ENCODE data around the gene TMEM131.

GRCh38 chr2:98028931-98029717, 33.4 kb upstream of the TMEM131 start:
- TF ChIP-seq, protein P1, sequence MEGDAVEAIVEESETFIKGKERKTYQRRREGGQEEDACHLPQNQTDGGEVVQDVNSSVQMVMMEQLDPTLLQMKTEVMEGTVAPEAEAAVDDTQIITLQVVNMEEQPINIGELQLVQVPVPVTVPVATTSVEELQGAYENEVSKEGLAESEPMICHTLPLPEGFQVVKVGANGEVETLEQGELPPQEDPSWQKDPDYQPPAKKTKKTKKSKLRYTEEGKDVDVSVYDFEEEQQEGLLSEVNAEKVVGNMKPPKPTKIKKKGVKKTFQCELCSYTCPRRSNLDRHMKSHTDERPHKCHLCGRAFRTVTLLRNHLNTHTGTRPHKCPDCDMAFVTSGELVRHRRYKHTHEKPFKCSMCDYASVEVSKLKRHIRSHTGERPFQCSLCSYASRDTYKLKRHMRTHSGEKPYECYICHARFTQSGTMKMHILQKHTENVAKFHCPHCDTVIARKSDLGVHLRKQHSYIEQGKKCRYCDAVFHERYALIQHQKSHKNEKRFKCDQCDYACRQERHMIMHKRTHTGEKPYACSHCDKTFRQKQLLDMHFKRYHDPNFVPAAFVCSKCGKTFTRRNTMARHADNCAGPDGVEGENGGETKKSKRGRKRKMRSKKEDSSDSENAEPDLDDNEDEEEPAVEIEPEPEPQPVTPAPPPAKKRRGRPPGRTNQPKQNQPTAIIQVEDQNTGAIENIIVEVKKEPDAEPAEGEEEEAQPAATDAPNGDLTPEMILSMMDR (IDR thresholded peaks at IDR 0.05) = no peak
- TF ChIP-seq POLR2AphosphoS5 (IDR thresholded peaks at IDR 0.05) = no peak
- no peak for TF ChIP-seq POLR2A (IDR thresholded peaks at IDR 0.05)

Data from transverse colon (tissue), 4 donors.